Activated naive CD8-positive, alpha-beta T cell (primary cell): ENCODE results near the gene AAGAB.
A peak's percentile ranks its signal among the peaks of the same experiment; 100 is the strongest.

Source experiments
- H3K27ac Mint-ChIP-seq: one replicate; pipeline ENCODE4 v1.8.0; 2021; ENCODE audit warnings: mixed read lengths
- H3K27me3 Mint-ChIP-seq: one replicate; pipeline ENCODE4 v1.8.0; 2021; ENCODE audit warnings: mixed read lengths
- H3K36me3 Mint-ChIP-seq: one replicate; pipeline ENCODE4 v1.8.0; 2021; ENCODE audit warnings: mixed read lengths
- H3K4me1 Mint-ChIP-seq: one replicate; pipeline ENCODE4 v1.8.0; 2021; ENCODE audit warnings: low read depth, mixed read lengths
- H3K4me3 Mint-ChIP-seq: one replicate; pipeline ENCODE4 v1.8.0; 2021; ENCODE audit warnings: mild to moderate bottlenecking, mixed read lengths
- H3K9me3 Mint-ChIP-seq: one replicate; pipeline ENCODE4 v1.8.0; 2021; ENCODE audit warnings: low read depth, mixed read lengths

Gene AAGAB

GRCh38 chr15:67192185-67192820 lies 62.2 kb downstream of the AAGAB start:
- Mint-ChIP-seq H3K27ac (peak overlapping the region; percentile 79), H3K9me3 (no peaks in the 10 kb centered on the region), H3K4me3 (no peak overlapping the region), H3K27me3 (no peaks in the 10 kb centered on the region), H3K36me3 (peaks cover 19% of the 10 kb centered on the region), H3K4me1 (peaks cover 8% of the 10 kb centered on the region)

- H3K27ac Mint-ChIP-seq = no peak overlapping the region
- peaks cover 10% of the 10 kb centered on the region for H3K36me3 Mint-ChIP-seq
- peaks cover 8% of the 10 kb centered on the region for H3K4me1 Mint-ChIP-seq
- no peaks in the 10 kb centered on the region for H3K27me3 Mint-ChIP-seq
- H3K4me3 Mint-ChIP-seq = no peak overlapping the region
- no peaks in the 10 kb centered on the region for H3K9me3 Mint-ChIP-seq
These were observed 63.6 kb downstream of the AAGAB start for GRCh38 chr15:67190813-67191212.

DNA sequence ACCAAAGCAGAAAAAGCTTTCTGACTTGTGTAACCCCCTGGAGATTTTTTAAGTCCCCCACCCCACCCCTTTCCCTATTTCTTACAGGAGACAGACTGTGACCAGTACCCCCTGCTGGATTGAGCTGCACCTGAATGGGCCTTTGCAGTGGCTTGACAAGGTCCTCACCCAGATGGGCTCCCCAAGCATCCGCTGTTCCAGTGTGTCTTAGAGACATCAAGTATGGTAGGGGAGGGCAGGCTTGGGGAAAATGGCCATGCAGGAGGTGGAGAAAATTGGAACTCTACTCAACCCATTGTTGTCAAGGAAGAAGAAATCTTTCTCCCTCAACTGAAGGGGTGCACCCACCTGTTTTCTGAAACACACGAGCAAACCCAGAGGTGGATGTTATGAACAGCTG lies 64.1 kb downstream of the AAGAB start:
- H3K36me3 Mint-ChIP-seq = peaks cover 10% of the 10 kb centered on the region
- no peak overlapping the region for H3K4me3 Mint-ChIP-seq
- H3K27ac Mint-ChIP-seq = no peak overlapping the region
- peaks cover 8% of the 10 kb centered on the region for H3K4me1 Mint-ChIP-seq
- H3K27me3 Mint-ChIP-seq = no peaks in the 10 kb centered on the region
- H3K9me3 Mint-ChIP-seq = no peaks in the 10 kb centered on the region

DNA sequence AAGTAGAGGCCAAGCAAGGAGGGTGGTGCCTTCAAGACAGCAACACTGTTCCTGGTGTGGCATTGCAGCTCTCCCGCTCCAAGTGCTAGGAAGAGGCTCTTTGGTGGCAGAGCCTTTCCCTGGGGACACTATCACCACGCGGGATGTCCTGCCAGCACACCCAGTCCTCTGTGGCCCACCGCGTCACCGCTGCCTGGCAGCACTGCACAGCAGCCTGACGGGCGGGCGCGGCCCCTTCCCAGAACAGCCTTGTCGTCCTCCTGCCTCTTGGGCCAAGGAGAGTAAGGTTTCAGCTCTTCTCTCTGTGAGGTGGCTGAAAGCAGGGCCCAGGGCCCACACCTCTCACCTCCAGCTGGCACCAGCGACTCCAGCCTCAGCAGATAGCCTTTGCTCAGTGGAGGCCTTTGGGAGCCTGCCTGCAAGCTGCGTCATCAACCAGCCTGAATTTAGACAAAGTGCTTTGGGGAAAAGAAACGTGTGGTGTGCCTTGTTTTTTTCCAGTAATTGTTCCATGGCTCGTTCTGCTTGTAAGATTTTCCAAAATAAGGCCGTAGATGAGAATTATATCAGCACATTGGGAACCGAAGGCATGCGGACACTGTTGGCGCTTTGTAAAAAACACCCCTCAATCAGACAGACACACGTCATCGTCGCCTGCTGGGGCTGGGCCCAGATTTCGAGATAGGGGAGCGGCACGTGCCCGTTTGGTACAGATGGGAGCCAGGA lies 65.0 kb downstream of the AAGAB start:
- no peak overlapping the region for H3K4me3 Mint-ChIP-seq
- no peak overlapping the region for H3K27ac Mint-ChIP-seq
- no peaks in the 10 kb centered on the region for H3K9me3 Mint-ChIP-seq
- H3K27me3 Mint-ChIP-seq = no peaks in the 10 kb centered on the region
- H3K36me3 Mint-ChIP-seq = peaks cover 14% of the 10 kb centered on the region
- peaks cover 8% of the 10 kb centered on the region for H3K4me1 Mint-ChIP-seq

DNA sequence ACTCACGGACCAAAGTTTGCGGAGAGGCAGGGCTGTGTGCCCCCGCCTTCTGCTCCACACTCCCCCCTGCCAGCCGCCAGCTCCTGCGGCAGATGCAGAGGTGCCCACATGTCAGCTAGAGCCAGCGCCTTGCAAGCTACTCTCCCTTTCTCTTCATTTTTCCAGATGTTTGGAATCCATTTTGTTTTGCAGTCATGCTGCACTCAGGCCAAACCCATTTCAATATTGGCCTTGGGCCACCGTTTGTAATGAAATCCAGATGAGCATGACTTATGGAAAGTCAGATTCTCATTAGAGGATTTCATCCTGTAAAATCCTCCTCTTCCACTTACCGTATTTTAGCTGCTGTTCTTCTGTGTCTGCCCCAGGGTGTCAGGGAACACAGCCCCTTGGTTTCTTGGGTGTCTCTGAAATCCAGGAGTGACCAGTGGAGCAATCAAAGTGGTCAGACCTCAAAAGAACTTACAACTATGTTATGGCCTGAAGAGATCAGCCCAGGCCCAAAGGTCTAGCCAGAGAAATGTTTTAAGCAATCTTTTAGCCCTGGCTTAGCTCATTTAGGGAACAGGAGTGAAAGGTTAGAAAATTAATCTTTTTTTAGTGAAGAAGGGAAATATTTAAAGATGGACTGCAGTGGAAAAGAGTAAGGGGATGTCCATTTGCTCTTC lies 65.8 kb downstream of the AAGAB start:
- Mint-ChIP-seq H3K4me3 (no peak overlapping the region), H3K36me3 (peaks cover 14% of the 10 kb centered on the region), H3K9me3 (no peaks in the 10 kb centered on the region), H3K27me3 (no peaks in the 10 kb centered on the region), H3K27ac (peak overlapping the region; percentile 2), H3K4me1 (peaks cover 8% of the 10 kb centered on the region)

DNA sequence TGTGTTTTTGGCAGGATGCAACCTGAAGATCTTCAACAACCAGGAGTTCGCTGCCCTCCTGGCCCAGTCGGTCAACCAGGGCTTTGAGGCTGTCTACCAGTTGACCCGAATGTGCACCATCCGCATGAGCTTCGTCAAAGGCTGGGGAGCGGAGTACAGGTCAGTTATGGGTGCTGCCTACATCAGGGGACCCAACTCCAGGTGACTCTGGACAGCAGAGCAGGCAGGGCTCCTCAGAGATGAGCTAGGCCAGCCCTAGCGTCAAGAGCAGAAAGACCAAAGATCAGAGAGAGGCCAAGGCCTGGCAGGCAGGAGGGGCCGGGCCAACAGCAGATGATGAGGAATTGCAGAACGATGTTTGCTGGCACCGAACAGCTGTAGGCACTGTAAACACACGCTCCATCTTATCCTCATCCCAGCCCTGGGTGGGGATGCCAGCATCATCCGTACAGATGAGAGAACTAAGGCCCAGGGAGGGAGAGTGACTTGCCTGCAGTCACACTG lies 67.1 kb downstream of the AAGAB start:
- H3K9me3 Mint-ChIP-seq = no peaks in the 10 kb centered on the region

GRCh38 chr15:67186688-67187087 lies 67.8 kb downstream of the AAGAB start:
- H3K36me3 Mint-ChIP-seq = peaks cover 9% of the 10 kb centered on the region
- H3K4me1 Mint-ChIP-seq = no peaks in the 10 kb centered on the region
- H3K27ac Mint-ChIP-seq = no peak overlapping the region
- no peaks in the 10 kb centered on the region for H3K9me3 Mint-ChIP-seq
- no peak overlapping the region for H3K4me3 Mint-ChIP-seq
- H3K27me3 Mint-ChIP-seq = no peaks in the 10 kb centered on the region

More for the DNA sequence above, 67.1 kb downstream of the AAGAB start:
- Mint-ChIP-seq H3K27ac (no peak overlapping the region), H3K4me3 (no peak overlapping the region), H3K4me1 (peaks cover 6% of the 10 kb centered on the region), H3K36me3 (peaks cover 11% of the 10 kb centered on the region), H3K27me3 (no peaks in the 10 kb centered on the region)

GRCh38 chr15:67186226-67186649 lies 68.2 kb downstream of the AAGAB start:
- H3K4me3 Mint-ChIP-seq = no peak overlapping the region
- no peaks in the 10 kb centered on the region for H3K9me3 Mint-ChIP-seq
- H3K27ac Mint-ChIP-seq = no peak overlapping the region
- H3K4me1 Mint-ChIP-seq = no peaks in the 10 kb centered on the region
- H3K36me3 Mint-ChIP-seq = peaks cover 9% of the 10 kb centered on the region
- H3K27me3 Mint-ChIP-seq = no peaks in the 10 kb centered on the region

- no peak overlapping the region for H3K4me3 Mint-ChIP-seq
These were observed 68.7 kb downstream of the AAGAB start for GRCh38 chr15:67185621-67186225.

GRCh38 chr15:67185051-67185450 lies 69.4 kb downstream of the AAGAB start:
- Mint-ChIP-seq H3K4me1 (no peaks in the 10 kb centered on the region), H3K4me3 (no peak overlapping the region), H3K27me3 (no peaks in the 10 kb centered on the region), H3K27ac (no peak overlapping the region), H3K36me3 (peaks cover 9% of the 10 kb centered on the region), H3K9me3 (no peaks in the 10 kb centered on the region)

More at GRCh38 chr15:67185621-67186225, 68.7 kb downstream of the AAGAB start:
- no peaks in the 10 kb centered on the region for H3K27me3 Mint-ChIP-seq
- H3K9me3 Mint-ChIP-seq = no peaks in the 10 kb centered on the region
- H3K36me3 Mint-ChIP-seq = peaks cover 9% of the 10 kb centered on the region
- H3K4me1 Mint-ChIP-seq = no peaks in the 10 kb centered on the region
- H3K27ac Mint-ChIP-seq = no peak overlapping the region

- Mint-ChIP-seq H3K4me1 (no peaks in the 10 kb centered on the region), H3K36me3 (peaks cover 11% of the 10 kb centered on the region), H3K4me3 (no peak overlapping the region), H3K9me3 (no peaks in the 10 kb centered on the region), H3K27ac (no peak overlapping the region), H3K27me3 (no peaks in the 10 kb centered on the region)
These were observed 70.1 kb downstream of the AAGAB start for GRCh38 chr15:67184208-67184925.

DNA sequence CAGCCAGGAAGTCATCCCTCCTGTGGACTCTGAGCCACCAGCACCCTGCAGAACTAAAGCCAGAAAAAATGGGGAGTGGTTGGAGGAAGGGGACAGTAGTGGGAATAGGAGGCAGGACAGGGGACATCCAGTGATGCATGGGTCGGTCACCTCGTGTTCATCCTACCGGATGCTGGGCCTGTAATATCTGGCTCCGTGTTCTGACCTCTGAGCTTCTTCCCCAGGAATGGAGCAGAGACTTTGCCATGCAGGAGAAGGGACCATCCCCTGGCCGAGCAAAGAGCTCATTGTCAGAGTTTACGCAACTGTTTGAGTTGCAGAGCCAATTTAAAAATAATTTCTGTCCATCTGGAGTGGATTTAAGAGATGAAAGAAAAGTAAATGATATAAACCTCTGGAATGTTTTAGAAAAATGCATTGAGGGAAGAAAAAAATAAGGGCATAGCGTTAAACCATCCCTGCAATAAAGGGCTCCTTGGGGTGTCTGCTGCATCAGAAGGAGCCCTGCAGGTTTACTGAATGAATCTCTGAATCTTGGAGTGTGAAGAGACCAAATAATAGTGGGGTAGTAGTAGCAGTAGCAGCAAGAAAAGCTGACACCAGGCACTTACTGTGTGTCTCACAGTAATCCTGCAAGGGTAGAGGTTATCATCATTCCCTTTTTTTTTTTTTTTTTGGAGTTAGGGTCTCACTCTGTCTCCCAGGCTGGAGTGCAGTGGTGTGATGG lies 70.9 kb downstream of the AAGAB start:
- no peak overlapping the region for H3K27ac Mint-ChIP-seq

DNA sequence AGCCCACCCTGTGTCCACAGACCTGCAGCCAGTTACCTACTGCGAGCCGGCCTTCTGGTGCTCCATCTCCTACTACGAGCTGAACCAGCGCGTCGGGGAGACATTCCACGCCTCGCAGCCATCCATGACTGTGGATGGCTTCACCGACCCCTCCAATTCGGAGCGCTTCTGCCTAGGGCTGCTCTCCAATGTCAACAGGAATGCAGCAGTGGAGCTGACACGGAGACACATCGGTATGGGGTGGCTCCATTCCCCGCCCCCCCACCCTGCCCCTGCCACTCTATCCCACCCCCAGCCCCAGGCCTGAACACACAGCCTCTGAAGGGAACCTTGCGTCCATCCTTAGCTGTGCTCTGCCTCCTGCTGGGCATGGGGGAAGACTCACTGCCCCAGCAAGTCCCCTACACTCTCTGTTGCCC lies 73.2 kb downstream of the AAGAB start:
- no peaks in the 10 kb centered on the region for H3K27me3 Mint-ChIP-seq
- no peak overlapping the region for H3K4me3 Mint-ChIP-seq
- no peaks in the 10 kb centered on the region for H3K9me3 Mint-ChIP-seq
- peaks cover 10% of the 10 kb centered on the region for H3K36me3 Mint-ChIP-seq
- H3K4me1 Mint-ChIP-seq = peaks cover 4% of the 10 kb centered on the region
- no peak overlapping the region for H3K27ac Mint-ChIP-seq

More for the DNA sequence above, 70.9 kb downstream of the AAGAB start:
- H3K27me3 Mint-ChIP-seq = no peaks in the 10 kb centered on the region
- no peaks in the 10 kb centered on the region for H3K9me3 Mint-ChIP-seq
- H3K36me3 Mint-ChIP-seq = peaks cover 11% of the 10 kb centered on the region
- H3K4me1 Mint-ChIP-seq = no peaks in the 10 kb centered on the region
- H3K4me3 Mint-ChIP-seq = no peak overlapping the region
